ENCODE data around the gene MEI1. TPM values are rescaled to one million over a fixed set of nuclear protein-coding genes. Genes with fewer than 3 reads are reported as not detected.

MEI1 gene
- total and polyA plus RNA-seq, 2 of the 4 experiments (the other 2 are of a cell fraction): 0.90 to 2.6 TPM

DNA sequence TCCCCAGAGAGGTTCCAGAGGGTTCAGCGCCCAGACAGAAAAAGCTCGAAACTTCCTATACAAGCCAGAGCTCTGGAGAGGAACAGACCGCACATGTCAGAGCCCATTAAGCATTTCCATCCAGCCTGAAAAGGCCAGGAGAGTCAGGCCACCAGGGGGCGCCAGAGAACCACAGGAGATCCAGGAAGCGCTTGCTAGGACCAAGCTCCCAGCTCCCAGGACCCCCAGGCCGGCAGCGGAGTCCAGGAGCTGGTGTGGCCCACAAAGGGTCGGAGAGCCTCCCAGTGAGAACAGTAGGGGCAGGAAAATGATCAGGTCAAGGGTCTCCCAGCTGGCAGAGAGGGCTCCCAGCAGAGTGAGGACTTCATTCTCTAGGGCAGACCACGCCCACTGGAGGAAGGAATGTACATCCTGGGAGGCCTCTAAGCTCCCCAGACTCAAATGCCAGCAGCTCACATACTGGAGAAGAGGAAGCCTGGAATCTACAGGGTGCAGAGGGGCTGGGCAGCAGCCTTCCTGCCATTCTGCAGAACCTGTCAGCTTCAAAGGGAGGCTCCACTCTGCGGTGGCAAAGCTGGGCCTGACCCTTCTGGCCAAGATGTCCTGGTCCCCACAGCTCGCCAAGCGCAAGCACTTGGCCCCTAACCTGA is 2.1 kb upstream of the MEI1 start (continued):
- no peak for TF ChIP-seq RFX5 (IDR thresholded peaks at IDR 0.05; ENCODE audit: low read depth, low read length)
- peak; percentile 84 for TF ChIP-seq RAD21 (IDR thresholded peaks at IDR 0.05; ENCODE audit: low read length)

- Histone ChIP-seq H3K36me3 (ENCODE audit: control insufficient read depth, insufficient read depth, low read length) (no peaks in the 10 kb centered on the region), H2AK5ac (ENCODE audit: low read depth, low read length) (no peak overlapping the region), H3K14ac (replicated peaks; ENCODE audit: low read depth, low read length) (no peak overlapping the region), H2AK9ac (replicated peaks; ENCODE audit: low read depth, low read length, poor library complexity) (no peak overlapping the region), H3K23ac (ENCODE audit: low read depth, low read length) (no peak overlapping the region), H2BK20ac (ENCODE audit: low read depth, low read length) (no peak overlapping the region), H4K8ac (ENCODE audit: low read depth in 2 of 2, low read length in 2 of 2) (no peak overlapping the region), H3K56ac (ENCODE audit: extremely low read depth, insufficient read depth, low read length) (no peak overlapping the region), H3K4me1 (ENCODE audit: control insufficient read depth, insufficient read depth, low read length) (peaks cover 6% of the 10 kb centered on the region), H3K79me1 (ENCODE audit: low read depth in 1 of 2, low read length in 2 of 2) (no peaks in the 10 kb centered on the region), H2BK15ac (ENCODE audit: low read depth, low read length) (no peak overlapping the region), H4K5ac (ENCODE audit: low read depth, low read length) (no peak overlapping the region), H2BK5ac (ENCODE audit: low read depth, low read length, poor library complexity, severe bottlenecking) (no peak overlapping the region), H3K9me3 (ENCODE audit: control insufficient read depth, insufficient read depth, low read length) (no peaks in the 10 kb centered on the region), H3K9ac (ENCODE audit: low read depth, low read length) (no peak overlapping the region), H4K91ac (ENCODE audit: insufficient read depth, low read depth, low read length) (no peak overlapping the region), H3K18ac (ENCODE audit: low read depth, low read length) (no peak overlapping the region), H2AFZ (replicated peaks; ENCODE audit: low read length, poor library complexity) (no peak overlapping the region), H3K4me3 (ENCODE audit: insufficient read depth, low read depth, low read length) (no peak overlapping the region), H3K27ac (ENCODE audit: insufficient read depth, low read length) (no peak overlapping the region), H4K20me1 (ENCODE audit: insufficient read depth, low read length) (no peaks in the 10 kb centered on the region), H3K9me1 (ENCODE audit: insufficient read depth, low read length) (0 out of 2 replicates have a peak, but pooled peaks cover 3% of the 10 kb centered on the region), H3K4me2 (ENCODE audit: low read depth, low read length) (no peak overlapping the region), H2BK120ac (ENCODE audit: low read depth, low read length) (no peak overlapping the region), H3K4ac (ENCODE audit: low read depth, low read length) (no peak overlapping the region), H3K27me3 (ENCODE audit: control insufficient read depth, insufficient read depth, low read length) (no peaks in the 10 kb centered on the region; the same call in 1 of the 2 replicates)
- in situ Hi-C loops (cut with MboI; ENCODE audit: low sequenced_read_pairs) (no loop called here), dilution Hi-C loops (cut with HindIII; ENCODE audit: low sequenced_read_pairs, unreplicated experiment) (no loop called here), intact Hi-C loops (cut with micrococcal nuclease) (no loop called here)
- no TSS peak for BruUV-seq (replicated peaks)
- ChIA-PET POLR2A (ENCODE audit: unreplicated experiment) (no interaction called here), CTCF (no interaction called here)
- WGBS, 2 experiments (ENCODE audit: extremely low coverage in 2 of 2, insufficient read length in 1 of 2): 99% methylated on average over 12 of the region's 16 CpGs; no CpG with 5 or more reads in 1 of the 2 experiments
- ATAC-seq (ENCODE audit: low read depth): no peak
- TF ChIP-seq SMC3 (IDR thresholded peaks at IDR 0.05; ENCODE audit: low read depth, low read length): no peak
- TF ChIP-seq, protein P1, sequence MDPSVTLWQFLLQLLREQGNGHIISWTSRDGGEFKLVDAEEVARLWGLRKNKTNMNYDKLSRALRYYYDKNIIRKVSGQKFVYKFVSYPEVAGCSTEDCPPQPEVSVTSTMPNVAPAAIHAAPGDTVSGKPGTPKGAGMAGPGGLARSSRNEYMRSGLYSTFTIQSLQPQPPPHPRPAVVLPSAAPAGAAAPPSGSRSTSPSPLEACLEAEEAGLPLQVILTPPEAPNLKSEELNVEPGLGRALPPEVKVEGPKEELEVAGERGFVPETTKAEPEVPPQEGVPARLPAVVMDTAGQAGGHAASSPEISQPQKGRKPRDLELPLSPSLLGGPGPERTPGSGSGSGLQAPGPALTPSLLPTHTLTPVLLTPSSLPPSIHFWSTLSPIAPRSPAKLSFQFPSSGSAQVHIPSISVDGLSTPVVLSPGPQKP (IDR thresholded peaks at IDR 0.05; ENCODE audit: borderline replicate concordance, low read depth, low read length): no peak
- no peak for TF ChIP-seq MAZ (IDR thresholded peaks at IDR 0.05; ENCODE audit: borderline replicate concordance, low read depth, low read length)
- no peak for TF ChIP-seq FOS (IDR thresholded peaks at IDR 0.05; ENCODE audit: low read depth, low read length)
- TF ChIP-seq BHLHE40 (IDR thresholded peaks at IDR 0.05; ENCODE audit: low read depth, low read length): no peak
- no peak for TF ChIP-seq CHD1 (IDR thresholded peaks at IDR 0.05; ENCODE audit: low read depth, low read length)
- DNase-seq: no peak
These were observed 733 bp downstream of the MEI1 start for GRCh38 chr22:41700108-41700364.
